ENCODE measurements around the gene HSD17B4.
"Not testable (repeated sequence)": the region's sequence is repeated elsewhere in the genome, so short reads cannot be mapped to it uniquely, and the experiment has no call there.

HSD17B4 gene

DNA sequence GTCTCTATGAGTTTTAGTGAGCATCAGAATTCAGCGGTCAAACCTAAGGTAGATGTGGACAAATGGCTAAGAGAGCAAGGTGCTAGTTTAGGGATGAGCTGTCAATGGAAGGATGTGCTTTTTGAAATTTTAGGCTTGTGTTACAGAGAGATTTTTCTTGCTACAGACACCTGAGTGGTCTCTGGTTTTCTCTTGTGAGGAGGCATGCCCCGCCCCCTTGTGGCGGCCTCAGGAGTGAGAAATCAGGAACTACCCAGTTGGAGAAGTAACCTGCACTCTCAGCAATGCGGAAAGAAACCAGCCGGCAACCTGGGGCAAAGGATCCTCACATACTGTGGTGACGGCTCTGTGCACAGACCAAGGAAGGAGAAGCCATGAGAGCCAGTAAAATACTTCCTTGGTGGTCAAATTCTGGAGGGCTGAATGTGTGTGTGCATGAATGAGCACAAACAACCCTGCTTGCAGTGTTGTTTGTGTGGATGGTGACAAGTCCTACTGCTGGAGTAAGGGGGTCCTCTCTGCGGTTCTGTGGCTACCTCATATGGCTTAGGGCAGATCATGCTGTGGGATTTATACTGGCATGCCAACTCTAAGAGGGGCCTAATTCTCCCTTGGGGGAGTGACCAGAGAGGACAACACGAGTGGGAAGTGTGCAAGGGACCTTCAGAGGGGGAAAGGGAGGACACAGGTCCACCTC is 16.7 kb upstream of the HSD17B4 start:
- Histone ChIP-seq H3K27ac (ENCODE audit: low read length) (no peak overlapping the region), H3K79me2 (ENCODE audit: insufficient read depth, low read length) (no peaks in the 10 kb centered on the region), H3K9me3 (ENCODE audit: insufficient read depth, low read length, severe bottlenecking) (no peaks in the 10 kb centered on the region), H3K9ac (ENCODE audit: low read depth, low read length) (no peak overlapping the region), H3K4me1 (ENCODE audit: insufficient read depth, low read length) (no peaks in the 10 kb centered on the region), H3K36me3 (ENCODE audit: insufficient read depth, low read length) (no peaks in the 10 kb centered on the region), H3K4me3 (ENCODE audit: low read depth in 1 of 2, low read length in 2 of 2) (no peak overlapping the region), H4K20me1 (ENCODE audit: insufficient read depth, low read length) (no peaks in the 10 kb centered on the region), H3K4me2 (ENCODE audit: insufficient read depth, low read length) (no peak overlapping the region), H3K27me3 (ENCODE audit: insufficient read depth, low read length, poor library complexity) (no peaks in the 10 kb centered on the region), H2AFZ (ENCODE audit: low read depth, low read length) (peak overlapping the region; percentile 39; the same call in 1 of the 2 replicates)
- ATAC-seq (ENCODE audit: insufficient read depth, low read depth) = peak; percentile 63; the same call in 2 of the 3 replicates
- DNase-seq = peak; percentile 62
- TF ChIP-seq EZH2 (IDR thresholded peaks at IDR 0.05; ENCODE audit: borderline replicate concordance, low read depth, low read length, severe bottlenecking) = no peak
- TF ChIP-seq, protein P1, sequence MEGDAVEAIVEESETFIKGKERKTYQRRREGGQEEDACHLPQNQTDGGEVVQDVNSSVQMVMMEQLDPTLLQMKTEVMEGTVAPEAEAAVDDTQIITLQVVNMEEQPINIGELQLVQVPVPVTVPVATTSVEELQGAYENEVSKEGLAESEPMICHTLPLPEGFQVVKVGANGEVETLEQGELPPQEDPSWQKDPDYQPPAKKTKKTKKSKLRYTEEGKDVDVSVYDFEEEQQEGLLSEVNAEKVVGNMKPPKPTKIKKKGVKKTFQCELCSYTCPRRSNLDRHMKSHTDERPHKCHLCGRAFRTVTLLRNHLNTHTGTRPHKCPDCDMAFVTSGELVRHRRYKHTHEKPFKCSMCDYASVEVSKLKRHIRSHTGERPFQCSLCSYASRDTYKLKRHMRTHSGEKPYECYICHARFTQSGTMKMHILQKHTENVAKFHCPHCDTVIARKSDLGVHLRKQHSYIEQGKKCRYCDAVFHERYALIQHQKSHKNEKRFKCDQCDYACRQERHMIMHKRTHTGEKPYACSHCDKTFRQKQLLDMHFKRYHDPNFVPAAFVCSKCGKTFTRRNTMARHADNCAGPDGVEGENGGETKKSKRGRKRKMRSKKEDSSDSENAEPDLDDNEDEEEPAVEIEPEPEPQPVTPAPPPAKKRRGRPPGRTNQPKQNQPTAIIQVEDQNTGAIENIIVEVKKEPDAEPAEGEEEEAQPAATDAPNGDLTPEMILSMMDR (IDR thresholded peaks at IDR 0.05; ENCODE audit: borderline replicate concordance, extremely low read depth, low read length, poor library complexity, severe bottlenecking) = peak; percentile 66

DNA sequence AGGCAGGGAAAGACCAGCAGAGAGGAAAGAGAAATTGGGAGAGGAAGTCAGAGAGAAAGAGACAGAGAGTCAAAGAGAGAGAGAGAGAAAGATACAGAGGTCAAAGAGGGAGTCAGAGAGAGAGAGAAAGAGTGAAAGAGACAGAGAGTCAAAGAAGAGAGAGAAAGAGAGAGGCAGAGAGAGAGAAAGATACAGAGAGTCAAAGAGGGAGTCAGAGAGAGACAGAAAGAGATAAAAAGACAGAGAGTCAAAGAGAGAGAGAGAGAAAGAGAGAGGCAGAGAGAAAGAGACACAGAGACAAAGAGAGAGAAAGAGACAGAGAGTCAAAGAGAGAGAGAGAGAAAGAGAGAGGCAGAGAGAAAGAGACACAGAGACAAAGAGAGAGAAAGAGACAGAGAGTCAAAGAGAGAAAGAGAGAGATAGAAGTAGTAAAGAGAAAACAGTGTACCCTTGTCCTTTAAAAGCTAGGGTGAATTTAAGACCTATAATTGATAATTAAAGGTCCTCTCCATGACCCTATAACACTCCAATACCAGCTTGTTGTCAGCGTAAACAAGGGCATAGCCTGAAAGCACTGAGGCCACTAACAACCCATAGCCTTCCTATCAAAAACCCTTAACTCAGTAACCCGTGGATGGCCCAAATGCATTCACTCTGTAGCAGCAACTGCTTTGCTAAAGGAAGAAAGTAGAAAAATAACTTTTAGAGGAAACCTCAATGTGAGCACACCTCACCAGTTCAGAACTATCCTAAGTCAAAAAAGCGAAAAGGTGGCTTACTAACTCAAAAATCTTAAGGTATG is 14.3 kb upstream of the HSD17B4 start:
- not testable (repeated sequence) for H3K4me3 ChIP-seq (ENCODE audit: low read depth in 1 of 2, low read length in 2 of 2); H3K27ac ChIP-seq (ENCODE audit: low read length); H3K79me2 ChIP-seq (ENCODE audit: insufficient read depth, low read length); H3K9me3 ChIP-seq (ENCODE audit: insufficient read depth, low read length, severe bottlenecking); H2AFZ ChIP-seq (ENCODE audit: low read depth, low read length); H3K4me1 ChIP-seq (ENCODE audit: insufficient read depth, low read length); H3K9ac ChIP-seq (ENCODE audit: low read depth, low read length); ATAC-seq (ENCODE audit: insufficient read depth, low read depth); H3K4me2 ChIP-seq (ENCODE audit: insufficient read depth, low read length); H3K36me3 ChIP-seq (ENCODE audit: insufficient read depth, low read length); DNase-seq; H3K27me3 ChIP-seq (ENCODE audit: insufficient read depth, low read length, poor library complexity); H4K20me1 ChIP-seq (ENCODE audit: insufficient read depth, low read length)

DNA sequence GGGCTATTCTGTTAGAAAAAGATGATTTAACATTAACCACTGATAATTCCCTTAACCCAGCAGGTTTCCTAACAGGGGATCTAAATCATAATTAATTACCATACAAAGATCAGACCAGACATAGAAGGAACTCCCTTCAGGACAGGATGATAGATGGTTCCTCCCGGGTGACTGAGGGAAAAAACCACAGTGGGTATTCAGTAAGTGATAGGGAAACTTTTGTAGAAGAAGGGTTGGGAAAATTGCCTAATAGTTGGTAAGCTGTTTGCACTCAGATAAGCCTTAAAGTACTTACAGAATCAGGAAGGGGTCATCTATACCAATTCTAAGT is 13.7 kb upstream of the HSD17B4 start:
- H3K9ac ChIP-seq (ENCODE audit: low read depth, low read length); H2AFZ ChIP-seq (ENCODE audit: low read depth, low read length); H3K27ac ChIP-seq (ENCODE audit: low read length); ATAC-seq (ENCODE audit: insufficient read depth, low read depth); H3K4me2 ChIP-seq (ENCODE audit: insufficient read depth, low read length); H3K9me3 ChIP-seq (ENCODE audit: insufficient read depth, low read length, severe bottlenecking); DNase-seq; H3K27me3 ChIP-seq (ENCODE audit: insufficient read depth, low read length, poor library complexity); H3K79me2 ChIP-seq (ENCODE audit: insufficient read depth, low read length); H3K4me3 ChIP-seq (ENCODE audit: low read depth in 1 of 2, low read length in 2 of 2); H3K36me3 ChIP-seq (ENCODE audit: insufficient read depth, low read length); H3K4me1 ChIP-seq (ENCODE audit: insufficient read depth, low read length); H4K20me1 ChIP-seq (ENCODE audit: insufficient read depth, low read length): not testable (repeated sequence)

DNA sequence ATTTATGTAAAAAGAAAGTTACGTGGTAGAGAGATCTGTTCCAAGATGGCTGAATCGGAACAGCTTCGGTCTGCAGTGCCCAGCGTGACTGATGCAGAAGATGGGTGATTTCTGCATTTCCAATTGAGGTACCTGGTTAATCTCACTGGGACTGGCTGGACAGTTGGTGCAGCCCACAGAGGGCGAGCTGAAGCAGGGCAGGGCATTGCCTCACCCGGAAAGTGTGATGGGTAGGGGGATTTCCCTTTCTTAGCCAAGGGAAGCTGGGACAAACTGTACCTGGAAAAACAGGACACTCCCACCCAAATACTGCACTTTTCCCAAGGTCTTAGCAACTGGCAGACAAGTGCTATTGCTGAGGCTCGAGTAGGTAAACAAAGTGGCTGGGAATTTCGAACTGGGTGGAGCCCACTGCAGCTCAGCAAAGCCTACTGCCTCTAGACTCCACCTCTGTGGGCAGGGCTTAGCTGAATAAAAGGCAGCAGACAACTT is 13.1 kb upstream of the HSD17B4 start:
- Histone ChIP-seq H3K36me3 (ENCODE audit: insufficient read depth, low read length) (no peaks in the 10 kb centered on the region), H3K4me3 (ENCODE audit: low read depth in 1 of 2, low read length in 2 of 2) (no peak overlapping the region), H3K27ac (ENCODE audit: low read length) (no peak overlapping the region), H3K4me1 (ENCODE audit: insufficient read depth, low read length) (no peaks in the 10 kb centered on the region), H3K9me3 (ENCODE audit: insufficient read depth, low read length, severe bottlenecking) (no peaks in the 10 kb centered on the region), H3K79me2 (ENCODE audit: insufficient read depth, low read length) (no peaks in the 10 kb centered on the region), H3K9ac (ENCODE audit: low read depth, low read length) (no peak overlapping the region), H3K27me3 (ENCODE audit: insufficient read depth, low read length, poor library complexity) (no peaks in the 10 kb centered on the region), H3K4me2 (ENCODE audit: insufficient read depth, low read length) (no peak overlapping the region), H4K20me1 (ENCODE audit: insufficient read depth, low read length) (no peaks in the 10 kb centered on the region), H2AFZ (ENCODE audit: low read depth, low read length) (no peak overlapping the region)
- TF ChIP-seq, protein P1 (IDR thresholded peaks at IDR 0.05; ENCODE audit: borderline replicate concordance, extremely low read depth, low read length, poor library complexity, severe bottlenecking) = no peak
- no peak for TF ChIP-seq EZH2 (IDR thresholded peaks at IDR 0.05; ENCODE audit: borderline replicate concordance, low read depth, low read length, severe bottlenecking)
- no peak for ATAC-seq (ENCODE audit: insufficient read depth, low read depth)
- DNase-seq = no peak

DNA sequence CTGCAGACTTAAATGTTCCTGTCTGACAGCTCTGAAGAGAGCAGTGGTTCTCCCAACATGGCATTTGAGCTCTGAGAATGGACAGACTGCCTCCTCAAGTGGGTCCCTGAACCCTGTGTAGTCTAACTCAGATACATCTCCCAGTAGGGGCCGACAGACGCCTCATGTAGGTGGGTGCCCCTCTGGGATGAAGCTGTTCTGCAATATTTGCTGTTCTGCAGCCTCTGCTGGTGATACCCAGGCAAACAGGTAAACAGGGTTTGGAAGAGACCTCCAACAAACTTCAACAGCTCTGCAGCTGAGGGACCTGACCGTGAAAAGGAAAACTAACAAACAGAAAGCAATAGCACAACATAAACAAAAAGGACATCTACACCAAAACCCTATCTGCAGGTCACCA is 12.7 kb upstream of the HSD17B4 start:
- not testable (repeated sequence) for H3K4me2 ChIP-seq (ENCODE audit: insufficient read depth, low read length)

DNA sequence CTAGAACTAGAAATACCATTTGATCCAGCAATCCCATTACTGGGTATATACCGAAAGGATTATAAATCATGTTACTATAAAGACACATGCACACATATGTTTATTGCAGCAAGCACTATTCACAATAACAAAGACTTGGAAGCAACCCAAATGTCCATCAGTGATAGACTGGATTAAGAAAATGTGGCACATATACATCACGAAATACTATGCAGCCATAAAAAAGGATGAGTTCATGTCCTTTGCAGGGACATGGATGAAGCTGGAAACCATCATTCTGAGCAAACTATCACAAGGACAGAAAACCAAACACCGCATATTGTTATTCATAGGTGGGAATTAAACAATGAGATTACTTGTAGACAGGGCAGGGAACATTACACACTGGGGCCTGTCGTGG is 7.7 kb upstream of the HSD17B4 start:
- not testable (repeated sequence) for H3K9ac ChIP-seq (ENCODE audit: low read depth, low read length); H2AFZ ChIP-seq (ENCODE audit: low read depth, low read length); H3K27ac ChIP-seq (ENCODE audit: low read length); H3K9me3 ChIP-seq (ENCODE audit: insufficient read depth, low read length, severe bottlenecking); H3K4me1 ChIP-seq (ENCODE audit: insufficient read depth, low read length); H3K4me3 ChIP-seq (ENCODE audit: low read depth in 1 of 2, low read length in 2 of 2); H3K4me2 ChIP-seq (ENCODE audit: insufficient read depth, low read length); H3K36me3 ChIP-seq (ENCODE audit: insufficient read depth, low read length); DNase-seq; H3K27me3 ChIP-seq (ENCODE audit: insufficient read depth, low read length, poor library complexity); ATAC-seq (ENCODE audit: insufficient read depth, low read depth); H4K20me1 ChIP-seq (ENCODE audit: insufficient read depth, low read length); H3K79me2 ChIP-seq (ENCODE audit: insufficient read depth, low read length)

More for the DNA sequence above, 12.7 kb upstream of the HSD17B4 start:
- H3K4me1 ChIP-seq (ENCODE audit: insufficient read depth, low read length); H3K36me3 ChIP-seq (ENCODE audit: insufficient read depth, low read length); H3K9ac ChIP-seq (ENCODE audit: low read depth, low read length); H4K20me1 ChIP-seq (ENCODE audit: insufficient read depth, low read length); H3K9me3 ChIP-seq (ENCODE audit: insufficient read depth, low read length, severe bottlenecking); H3K27me3 ChIP-seq (ENCODE audit: insufficient read depth, low read length, poor library complexity); H3K4me3 ChIP-seq (ENCODE audit: low read depth in 1 of 2, low read length in 2 of 2); H3K79me2 ChIP-seq (ENCODE audit: insufficient read depth, low read length); H3K27ac ChIP-seq (ENCODE audit: low read length); H2AFZ ChIP-seq (ENCODE audit: low read depth, low read length); ATAC-seq (ENCODE audit: insufficient read depth, low read depth); DNase-seq: not testable (repeated sequence)

Measured in DND-41 (cell line).